ENCODE results near the gene CTBP2.

GRCh38 chr10:125151170-125151552 lies 9.2 kb downstream of the CTBP2 start:
- TF ChIP-seq CTCF (IDR thresholded peaks at IDR 0.05): no peak
- TF ChIP-seq POLR2A (IDR thresholded peaks at IDR 0.05): no peak
